LNCaP clone FGC (cell line): Measurements from ENCODE around the gene GPRASP3.
"Not testable (repeated sequence)": the region's sequence is repeated elsewhere in the genome, so short reads cannot be mapped to it uniquely, and the experiment has no call there.

ENCODE experiments used
- DNase-seq: peaks from one replicate; pipeline ENCODE4 v3.0.0-alpha.2; 2011; ENCODE audit warnings: low read depth
- H3K4me3 ChIP-seq: 2 replicates; pipeline ENCODE4 v1.5.1; 2011; ENCODE audit warnings: mild to moderate bottlenecking, low read depth, low read length, control low read depth
- CTCF ChIP-seq: IDR thresholded peaks from 2 replicates; pipeline ENCODE4 v1.5.1; 2012; ENCODE audit warnings: mild to moderate bottlenecking; ENCODE audit not compliant: control insufficient read depth, insufficient read depth; ENCODE audit errors: extremely low read depth

GPRASP3 gene

DNA sequence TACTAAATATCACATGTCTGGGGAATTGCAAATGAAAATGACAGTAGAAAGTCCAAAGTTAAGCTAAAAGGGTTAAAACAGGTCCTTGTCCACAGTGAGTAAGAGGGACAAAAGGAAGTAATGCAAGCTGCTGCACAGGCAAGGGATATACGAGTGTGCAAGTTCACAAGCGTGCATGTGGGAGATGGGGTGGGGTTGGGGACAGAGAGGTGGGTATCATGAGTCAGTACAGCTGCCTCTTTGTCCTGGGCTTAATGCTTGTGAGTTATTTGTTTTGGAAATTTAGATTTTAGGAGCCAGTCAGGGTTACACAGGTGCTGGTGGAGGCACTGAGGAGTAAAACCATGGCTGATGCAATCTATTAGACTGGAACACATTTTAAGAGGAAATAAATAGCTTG is 11.6 kb upstream of the GPRASP3 start:
- DNase-seq, result no peak
- H3K4me3 ChIP-seq, result no peak overlapping the region
- no peak for TF ChIP-seq CTCF

- no peak for DNase-seq
- no peak for TF ChIP-seq CTCF
- peak overlapping the region; percentile 70 for H3K4me3 ChIP-seq
Measured at GRCh38 chrX:102711872-102712215, 8.7 kb upstream of the GPRASP3 start.

GRCh38 chrX:102712216-102712966 is 8.2 kb upstream of the GPRASP3 start, which contains the start of gene GPRASP2:
Gene GPRASP2, plus strand, starts transcription at chrX:102712448. Its CDS starts 2,422 bp downstream, at chrX:102714870.
- no peak for DNase-seq
- no peak for TF ChIP-seq CTCF

DNA sequence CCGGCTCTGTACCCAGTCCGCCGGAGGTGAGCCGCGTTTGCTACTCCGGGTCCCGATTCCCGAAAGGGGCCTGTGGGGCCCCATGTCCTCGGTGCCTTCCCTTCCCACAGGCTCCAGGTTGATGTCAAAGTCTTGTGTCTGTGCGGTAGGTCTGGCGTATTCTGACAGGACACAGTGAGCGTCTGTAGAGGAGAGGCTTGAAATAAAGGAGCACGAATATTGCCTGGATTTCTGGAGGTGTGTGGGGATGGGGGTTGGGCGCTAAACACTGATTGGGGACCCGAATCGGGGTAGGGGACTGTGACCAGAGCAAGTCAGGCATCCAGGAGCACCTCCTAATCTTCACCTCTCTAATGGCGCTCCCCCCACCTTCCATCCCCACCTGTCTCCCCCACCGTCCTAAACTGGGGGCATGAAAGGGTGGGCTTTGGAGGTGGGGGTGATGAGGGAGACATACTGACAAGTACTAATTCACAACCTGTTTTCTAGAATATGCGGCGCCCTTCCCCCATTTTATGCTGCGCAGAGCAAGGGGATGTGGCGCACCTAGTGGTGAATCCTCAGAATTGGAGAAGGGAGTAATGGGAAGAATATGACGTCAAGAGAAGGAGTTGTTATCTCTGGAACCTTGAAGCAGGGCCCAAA is 7.4 kb upstream of the GPRASP3 start:
- peak overlapping the region; percentile 70 for H3K4me3 ChIP-seq
- no peak for DNase-seq
- peak; percentile 64 for TF ChIP-seq CTCF

More at GRCh38 chrX:102712216-102712966, 8.2 kb upstream of the GPRASP3 start, which contains the start of gene GPRASP2:
- peak within 1 kb of the TSS; percentile 70 for H3K4me3 ChIP-seq

GRCh38 chrX:102714994-102715393 is 5.5 kb upstream of the GPRASP3 start:
- no peak overlapping the region for H3K4me3 ChIP-seq
- DNase-seq, result no peak
- TF ChIP-seq CTCF, result no peak

- no peak for TF ChIP-seq CTCF
- H3K4me3 ChIP-seq, result no peak overlapping the region
- DNase-seq, result no peak
Measured at GRCh38 chrX:102715967-102716366, 4.6 kb upstream of the GPRASP3 start.

DNA sequence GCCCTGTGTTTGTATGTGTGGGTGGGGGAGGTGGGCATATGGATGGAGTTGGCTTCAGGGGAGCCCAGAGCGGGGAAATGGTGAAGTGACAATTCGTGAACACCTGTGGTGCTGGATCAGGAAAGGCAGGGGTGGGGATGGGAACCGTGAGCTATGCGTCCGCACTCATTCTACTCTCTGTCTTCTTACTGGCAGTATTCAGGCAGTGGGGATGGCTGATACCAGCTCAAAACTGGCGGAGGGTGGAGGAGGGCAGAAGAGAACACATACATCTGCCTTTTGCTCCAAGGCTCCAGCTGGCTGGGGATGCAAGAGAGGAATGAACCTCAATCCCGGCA is 595 bp downstream of the GPRASP3 start:
- H3K4me3 ChIP-seq, result peak overlapping the region; percentile 75
- DNase-seq, result not testable (repeated sequence)
